Astrocyte (in vitro differentiated cells and primary cell): ENCODE measurements around the gene B3GAT3. TPM values are rescaled to one million over a fixed set of nuclear protein-coding genes. Genes with fewer than 3 reads are reported as not detected.

Experiments
- DNase-seq: peaks from one replicate; pipeline ENCODE4 v3.0.0-alpha.2; 2010; ENCODE audit warnings: low read depth
- FAIRE-seq: peaks from 2 replicates; lab custom pipeline; 2011; peaks lifted over from hg19 to GRCh38; lab: Jason Lieb, UNC
- H2AFZ ChIP-seq: 2 replicates; pipeline ENCODE4 v1.6.0; 2012; ENCODE audit warnings: low read depth, low read length, inconsistent platforms
- H3K27ac ChIP-seq: 2 replicates; pipeline ENCODE4 v1.5.1; 2011; ENCODE audit warnings: low read depth, low read length, inconsistent platforms
- H3K27me3 ChIP-seq: 2 replicates; pipeline ENCODE4 v1.6.0; 2011; ENCODE audit warnings: low read length, inconsistent platforms; ENCODE audit not compliant: insufficient read depth
- H3K36me3 ChIP-seq: 2 replicates; pipeline ENCODE4 v1.5.1; 2011; ENCODE audit warnings: low read length, inconsistent platforms; ENCODE audit not compliant: insufficient read depth
- H3K4me1 ChIP-seq: 2 replicates; pipeline ENCODE4 v1.5.1; 2011; ENCODE audit warnings: low read length, inconsistent platforms; ENCODE audit not compliant: insufficient read depth
- H3K4me2 ChIP-seq: 2 replicates; pipeline ENCODE4 v1.6.0; 2012; ENCODE audit warnings: low read length, inconsistent platforms
- H3K4me3 ChIP-seq: 2 replicates; pipeline ENCODE4 v1.5.1; 2011; ENCODE audit warnings: low read depth, mild to moderate bottlenecking, low read length, inconsistent platforms; ENCODE audit not compliant: insufficient read depth
- H3K79me2 ChIP-seq: 2 replicates; pipeline ENCODE4 v1.6.0; 2012; ENCODE audit warnings: mild to moderate bottlenecking, low read length, inconsistent platforms; ENCODE audit not compliant: insufficient read depth
- H3K9ac ChIP-seq: 2 replicates; pipeline ENCODE4 v1.6.0; 2012; ENCODE audit warnings: mild to moderate bottlenecking, low read length, inconsistent platforms
- H3K9me3 ChIP-seq: 2 replicates; pipeline ENCODE4 v1.5.1; 2012; ENCODE audit warnings: low read depth, mild to moderate bottlenecking, low read length, inconsistent platforms; ENCODE audit not compliant: insufficient read depth
- H4K20me1 ChIP-seq: 2 replicates; pipeline ENCODE4 v1.6.0; 2012; ENCODE audit warnings: low read length, inconsistent platforms; ENCODE audit not compliant: insufficient read depth
- H3K27ac Mint-ChIP-seq: one replicate; pipeline ENCODE4 v1.8.0; 2021; ENCODE audit warnings: mild to moderate bottlenecking, mixed read lengths; ENCODE audit not compliant: unreplicated experiment
- H3K27me3 Mint-ChIP-seq: one replicate; pipeline ENCODE4 v1.8.0; 2021; ENCODE audit warnings: low read depth, mixed read lengths; ENCODE audit not compliant: unreplicated experiment
- H3K36me3 Mint-ChIP-seq: one replicate; pipeline ENCODE4 v1.8.0; 2021; ENCODE audit warnings: low read depth, mixed read lengths; ENCODE audit not compliant: unreplicated experiment
- H3K4me1 Mint-ChIP-seq: one replicate; pipeline ENCODE4 v1.8.0; 2021; ENCODE audit warnings: low read depth, mixed read lengths; ENCODE audit not compliant: unreplicated experiment
- H3K4me3 Mint-ChIP-seq: one replicate; pipeline ENCODE4 v1.8.0; 2021; ENCODE audit warnings: mild to moderate bottlenecking, moderate library complexity, mixed read lengths; ENCODE audit not compliant: unreplicated experiment
- H3K9me3 Mint-ChIP-seq: one replicate; pipeline ENCODE4 v1.8.0; 2021; ENCODE audit warnings: mild to moderate bottlenecking, mixed read lengths; ENCODE audit not compliant: unreplicated experiment
- EZH2 ChIP-seq: IDR thresholded peaks from 2 replicates; pipeline ENCODE4 v1.6.1; 2012; ENCODE audit warnings: mild to moderate bottlenecking, low read length, inconsistent platforms; ENCODE audit not compliant: insufficient read depth
- total RNA-seq: library from RNA; stranded (reverse); gene quantifications from 2 replicates; pipeline ENCODE4 v1.2.1, GENCODE V29; 2021
- TF ChIP-seq, protein P1 (sequence below): IDR thresholded peaks from 2 replicates; pipeline ENCODE4 v1.5.1; 2011; ENCODE audit warnings: low read depth, mild to moderate bottlenecking, inconsistent platforms, low read length, moderate library complexity; ENCODE audit not compliant: insufficient read depth

B3GAT3 gene
- total RNA-seq, 1 donor from 2014 or later: 52.4 TPM

GRCh38 chr11:62607714-62608113 is 14.1 kb downstream of the B3GAT3 start:
- Histone ChIP-seq H3K36me3 (peaks cover 8% of the 10 kb centered on the region), H2AFZ (no peak overlapping the region), H3K9ac (no peak overlapping the region), H3K27me3 (no peaks in the 10 kb centered on the region), H4K20me1 (peaks cover 13% of the 10 kb centered on the region), H3K4me2 (no peak overlapping the region), H3K79me2 (peaks cover 9% of the 10 kb centered on the region), H3K27ac (no peak overlapping the region), H3K9me3 (no peaks in the 10 kb centered on the region), H3K4me1 (peaks cover 14% of the 10 kb centered on the region), H3K4me3 (no peak overlapping the region)
- no peak overlapping the region for H3K4me3 Mint-ChIP-seq
- H3K36me3 Mint-ChIP-seq: peaks cover 26% of the 10 kb centered on the region
- no peak for FAIRE-seq
- H3K4me1 Mint-ChIP-seq: peaks cover 13% of the 10 kb centered on the region
- H3K9me3 Mint-ChIP-seq: no peaks in the 10 kb centered on the region
- DNase-seq: no peak
- peaks cover 6% of the 10 kb centered on the region for H3K27me3 Mint-ChIP-seq
- no peak overlapping the region for H3K27ac Mint-ChIP-seq
- TF ChIP-seq, protein P1, sequence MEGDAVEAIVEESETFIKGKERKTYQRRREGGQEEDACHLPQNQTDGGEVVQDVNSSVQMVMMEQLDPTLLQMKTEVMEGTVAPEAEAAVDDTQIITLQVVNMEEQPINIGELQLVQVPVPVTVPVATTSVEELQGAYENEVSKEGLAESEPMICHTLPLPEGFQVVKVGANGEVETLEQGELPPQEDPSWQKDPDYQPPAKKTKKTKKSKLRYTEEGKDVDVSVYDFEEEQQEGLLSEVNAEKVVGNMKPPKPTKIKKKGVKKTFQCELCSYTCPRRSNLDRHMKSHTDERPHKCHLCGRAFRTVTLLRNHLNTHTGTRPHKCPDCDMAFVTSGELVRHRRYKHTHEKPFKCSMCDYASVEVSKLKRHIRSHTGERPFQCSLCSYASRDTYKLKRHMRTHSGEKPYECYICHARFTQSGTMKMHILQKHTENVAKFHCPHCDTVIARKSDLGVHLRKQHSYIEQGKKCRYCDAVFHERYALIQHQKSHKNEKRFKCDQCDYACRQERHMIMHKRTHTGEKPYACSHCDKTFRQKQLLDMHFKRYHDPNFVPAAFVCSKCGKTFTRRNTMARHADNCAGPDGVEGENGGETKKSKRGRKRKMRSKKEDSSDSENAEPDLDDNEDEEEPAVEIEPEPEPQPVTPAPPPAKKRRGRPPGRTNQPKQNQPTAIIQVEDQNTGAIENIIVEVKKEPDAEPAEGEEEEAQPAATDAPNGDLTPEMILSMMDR: no peak
- TF ChIP-seq EZH2: no peak

DNA sequence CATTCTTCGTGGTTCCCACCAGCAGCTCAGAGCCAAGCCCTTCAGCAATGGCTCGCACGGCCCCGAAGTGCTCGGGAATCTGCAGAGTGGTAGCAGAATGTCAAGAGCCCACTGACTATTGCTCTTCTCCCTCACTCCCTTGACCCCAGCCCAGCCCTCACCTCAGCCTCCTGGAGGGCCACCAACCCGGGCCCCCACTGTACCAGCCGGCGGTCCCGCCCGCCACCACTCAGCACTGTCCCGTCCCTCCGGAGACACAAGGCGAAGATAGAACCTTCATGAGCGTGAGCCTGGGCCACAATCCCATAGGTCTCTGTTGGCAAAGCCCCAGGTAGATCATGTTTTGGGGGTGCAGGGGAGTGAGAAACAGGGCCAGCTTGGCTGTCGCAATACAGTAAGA is 15.9 kb downstream of the B3GAT3 start:
- Histone ChIP-seq H3K4me2 (no peak overlapping the region), H3K36me3 (peaks cover 8% of the 10 kb centered on the region), H3K27me3 (no peaks in the 10 kb centered on the region), H3K27ac (no peak overlapping the region), H3K9me3 (no peaks in the 10 kb centered on the region), H3K9ac (no peak overlapping the region), H3K79me2 (peaks cover 14% of the 10 kb centered on the region), H3K4me3 (no peak overlapping the region), H2AFZ (no peak overlapping the region), H4K20me1 (peaks cover 13% of the 10 kb centered on the region), H3K4me1 (peaks cover 11% of the 10 kb centered on the region)
- Mint-ChIP-seq H3K27ac (no peak overlapping the region), H3K9me3 (no peaks in the 10 kb centered on the region), H3K27me3 (peaks cover 6% of the 10 kb centered on the region), H3K4me3 (no peak overlapping the region), H3K36me3 (peaks cover 30% of the 10 kb centered on the region), H3K4me1 (peaks cover 6% of the 10 kb centered on the region)
- no peak for FAIRE-seq
- DNase-seq: no peak
- TF ChIP-seq, protein P1: no peak
- TF ChIP-seq EZH2: no peak

DNA sequence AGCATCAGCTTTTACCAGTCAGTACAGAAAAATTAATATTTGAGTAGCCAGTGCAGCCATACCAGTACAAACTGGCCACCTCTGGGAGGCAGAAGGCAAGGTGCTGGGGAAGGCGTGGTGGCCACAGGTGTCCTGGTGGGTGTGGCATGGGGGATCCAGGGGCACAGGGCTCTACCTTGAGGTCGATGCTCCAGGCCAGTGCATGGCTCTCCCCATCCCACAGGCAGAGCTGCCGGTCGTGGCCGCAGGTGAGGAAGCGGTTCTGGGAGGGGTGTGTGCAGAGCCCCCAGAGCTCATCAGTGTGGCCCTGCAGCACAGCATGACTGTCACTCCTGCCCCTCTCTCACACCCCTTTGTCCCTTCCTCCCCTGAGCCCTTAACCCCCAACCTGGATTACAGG is 16.3 kb downstream of the B3GAT3 start:
- H3K4me1 Mint-ChIP-seq: peaks cover 5% of the 10 kb centered on the region
- H3K4me3 ChIP-seq: no peak overlapping the region
- H3K27ac ChIP-seq: no peak overlapping the region
- no peak overlapping the region for H3K27ac Mint-ChIP-seq
- DNase-seq: no peak
- H3K4me2 ChIP-seq: no peak overlapping the region
- H3K36me3 Mint-ChIP-seq: peaks cover 33% of the 10 kb centered on the region
- peaks cover 11% of the 10 kb centered on the region for H3K4me1 ChIP-seq
- no peak overlapping the region for H2AFZ ChIP-seq
- FAIRE-seq: no peak
- no peaks in the 10 kb centered on the region for H3K9me3 ChIP-seq
- H3K9me3 Mint-ChIP-seq: no peaks in the 10 kb centered on the region
- H3K27me3 ChIP-seq: no peaks in the 10 kb centered on the region
- H3K9ac ChIP-seq: no peak overlapping the region
- TF ChIP-seq EZH2: no peak
- TF ChIP-seq, protein P1: no peak
- H3K27me3 Mint-ChIP-seq: peaks cover 6% of the 10 kb centered on the region
- peaks cover 8% of the 10 kb centered on the region for H3K36me3 ChIP-seq
- peaks cover 16% of the 10 kb centered on the region for H4K20me1 ChIP-seq
- H3K79me2 ChIP-seq: peaks cover 14% of the 10 kb centered on the region
- H3K4me3 Mint-ChIP-seq: peak overlapping the region; percentile 14
